ENCODE data around the gene PGAP2. TPM values are rescaled to one million over a fixed set of nuclear protein-coding genes. Genes with fewer than 3 reads are reported as not detected.

The PGAP2 gene
- total RNA-seq, 1 experiment from 2014 or later, result 37.4 TPM

GRCh38 chr11:3799143-3799542, 9.2 kb upstream of the PGAP2 start:
- no peak for DNase-seq
- Mint-ChIP-seq H3K36me3 (ENCODE audit: insufficient read depth in 1 of 3, low read depth in 3 of 3) (peaks cover 8 to 17% (median 10%) of the 10 kb centered on the region in 3 experiments), H3K4me3 (no peak overlapping the region), H3K9me3 (peaks cover 0 to 2% of the 10 kb centered on the region in 2 experiments; a peak in 2 of 5 replicates), H3K4me1 (peaks cover 12 to 21% of the 10 kb centered on the region in 2 experiments), H3K27ac (no peak overlapping the region), H3K27me3 (ENCODE audit: low read depth) (no peaks in the 10 kb centered on the region)
- H3K27ac ChIP-seq (ENCODE audit: insufficient read length, low read depth, low read length), result no peak overlapping the region
- H3K4ac ChIP-seq (ENCODE audit: low read depth, low read length), result no peak overlapping the region
- H2BK15ac ChIP-seq (ENCODE audit: low read depth, low read length), result no peak overlapping the region
- no peak overlapping the region for H2BK120ac ChIP-seq (ENCODE audit: low read depth, low read length, poor library complexity, severe bottlenecking)
- no peak overlapping the region for H2BK12ac ChIP-seq (ENCODE audit: insufficient read length, low read depth, low read length)
- H3K18ac ChIP-seq (ENCODE audit: insufficient read length, low read depth, low read length), result no peak overlapping the region
- H3K79me1 ChIP-seq (ENCODE audit: insufficient read depth, low read depth, low read length, poor library complexity, severe bottlenecking), result no peaks in the 10 kb centered on the region
- H4K20me1 ChIP-seq (ENCODE audit: control insufficient read depth, insufficient read depth, insufficient read length), result no peaks in the 10 kb centered on the region
- H4K8ac ChIP-seq (replicated peaks; ENCODE audit: insufficient read length, low read depth, low read length), result no peak overlapping the region
- no peak overlapping the region for H2AK5ac ChIP-seq (ENCODE audit: insufficient read length, low read length)
- no peak overlapping the region for H3T11ph ChIP-seq (ENCODE audit: low read length)
- no peak overlapping the region for H2BK20ac ChIP-seq (ENCODE audit: low read depth, low read length, poor library complexity, severe bottlenecking)
- H3K4me2 ChIP-seq (ENCODE audit: insufficient read depth, insufficient read length, low read length), result no peak overlapping the region
- WGBS (ENCODE audit: extremely low coverage, insufficient read length, low lambda C conversion rate), result no CpG with 5 or more reads among the region's 9 CpGs
- no peak overlapping the region for H3K56ac ChIP-seq (ENCODE audit: insufficient read length, low read depth, low read length)
- no peak overlapping the region for H3K14ac ChIP-seq (ENCODE audit: insufficient read depth, low read length)
- H3K9ac ChIP-seq (ENCODE audit: extremely low read depth, insufficient read length, low read length), result no peak overlapping the region
- H3K23ac ChIP-seq (ENCODE audit: insufficient read length, low read depth, low read length), result no peak overlapping the region
- TF ChIP-seq CTCF (conservative IDR thresholded peaks at IDR 0.05), result no peak
- no peak overlapping the region for H4K91ac ChIP-seq (ENCODE audit: insufficient read length, low read depth, low read length)
- no peak overlapping the region for H2AFZ ChIP-seq (ENCODE audit: low read length)
- H3K4me1 ChIP-seq (ENCODE audit: insufficient read depth, low read length), result no peaks in the 10 kb centered on the region
- peaks cover 23% of the 10 kb centered on the region; the same call in 1 of the 2 replicates for H3K79me2 ChIP-seq (ENCODE audit: insufficient read depth, low read length)
- no peak overlapping the region for H2BK5ac ChIP-seq (ENCODE audit: insufficient read length, low read length)
- no peaks in the 10 kb centered on the region for H3K9me3 ChIP-seq (ENCODE audit: control insufficient read depth, low read depth, low read length)
- no peak overlapping the region for H4K5ac ChIP-seq (ENCODE audit: insufficient read length, low read depth, low read length)
- H3K27me3 ChIP-seq (ENCODE audit: insufficient read depth, low read length), result no peaks in the 10 kb centered on the region
- peaks cover 5% of the 10 kb centered on the region for H3K23me2 ChIP-seq (ENCODE audit: insufficient read length, low read depth, low read length, poor library complexity, severe bottlenecking)
